Aorta (tissue), 5 donors: ENCODE data around the gene FTCDNL1. TPM values are rescaled to one million over a fixed set of nuclear protein-coding genes. Genes with fewer than 3 reads are reported as not detected.
A peak's percentile ranks its signal among the peaks of the same experiment; 100 is the strongest.

Experiments
- ATAC-seq: fragments of 200-7000 bp; cut with Tn5 transposase; one replicate; pipeline ENCODE4 v1.9.1; 2022; ENCODE audit warnings: moderate library complexity; ENCODE audit not compliant: low FRiP score
- DNase-seq, 2 donors: peaks; one replicate each; pipeline ENCODE4 v3.0.0-alpha.2; 2020
- H3K27ac ChIP-seq, 2 donors: one replicate each; pipeline ENCODE4 v1.5.1; 2013; ENCODE audit warnings: low read length in 2 of 2, mild to moderate bottlenecking in 2 of 2, moderate library complexity in 2 of 2, control low read depth in 1 of 2, inconsistent platforms in 1 of 2, low read depth in 1 of 2
- H3K27me3 ChIP-seq, 2 donors: one replicate each; pipeline ENCODE4 v1.6.1; 2013; ENCODE audit warnings: control low read depth in 1 of 2, low read length in 1 of 2, mild to moderate bottlenecking in 1 of 2, moderate library complexity in 1 of 2; ENCODE audit not compliant: insufficient read depth in 2 of 2, control insufficient read depth in 1 of 2
- H3K36me3 ChIP-seq, 2 donors: one replicate each; pipeline ENCODE4 v1.6.1; 2013; ENCODE audit warnings: control low read depth in 1 of 2, low read length in 1 of 2, mild to moderate bottlenecking in 1 of 2; ENCODE audit not compliant: insufficient read depth in 2 of 2, control insufficient read depth in 1 of 2
- H3K4me1 ChIP-seq, 2 donors: one replicate each; pipeline ENCODE4 v1.6.1; 2013; ENCODE audit warnings: low read length in 2 of 2, control low read depth in 1 of 2, mild to moderate bottlenecking in 1 of 2, moderate library complexity in 1 of 2; ENCODE audit not compliant: insufficient read depth in 2 of 2, control insufficient read depth in 1 of 2
- H3K4me3 ChIP-seq, 2 donors: one replicate each; pipeline ENCODE4 v1.5.1; 2013; ENCODE audit warnings: low read length in 2 of 2, control low read depth in 1 of 2, mild to moderate bottlenecking in 1 of 2
- H3K9me3 ChIP-seq: one replicate; pipeline ENCODE4 v1.6.1; 2013; ENCODE audit warnings: mild to moderate bottlenecking, low read length; ENCODE audit not compliant: control insufficient read depth
- WGBS, 2 donors: extraction: QIAGEN DNeasy Blood & Tissue Kit; methylation state at CpG; one replicate each; pipeline ENCODE4 v1.1.7; 2013; 5-methylcytosine and 5-hydroxymethylcytosine counted together
- intact Hi-C, 2 donors: fragments of 100-400 bp; cut with DNase I; formaldehyde crosslinking; loops; one replicate each; pipeline versions ENCODE4 v1.14.2 to v1.15.0; 2022
- polyA plus RNA-seq, 2 donors: library from polyadenylated mRNA; stranded (reverse); fragments of 200-250 nt; gene quantifications; one replicate each; pipeline ENCODE4 v1.2.3, GENCODE V29; 2013
- total RNA-seq, 2 donors: library from RNA; stranded (reverse); fragmentation: NEBNext Ultra II Directional; extraction: Animal tissue kit (Norgen Biotek cat#: 25700); gene quantifications; one replicate each; pipeline ENCODE4 v1.2.1, GENCODE V29; 2021
- donor health status: healthy with polysubstance abuse.
- donor health status: Bipolar disorder and iron deficiency.
- donor health status: DM: no; HTN: no; CAD: no.
- donor health status: DM: no; HTN: no; CAD: no.
- donor health status: DM: yes; HTN: yes; CAD: no.

Gene FTCDNL1
- total and polyA plus RNA-seq, 4 donors, result 1.4 to 1.7 TPM; not detected in 2

DNA sequence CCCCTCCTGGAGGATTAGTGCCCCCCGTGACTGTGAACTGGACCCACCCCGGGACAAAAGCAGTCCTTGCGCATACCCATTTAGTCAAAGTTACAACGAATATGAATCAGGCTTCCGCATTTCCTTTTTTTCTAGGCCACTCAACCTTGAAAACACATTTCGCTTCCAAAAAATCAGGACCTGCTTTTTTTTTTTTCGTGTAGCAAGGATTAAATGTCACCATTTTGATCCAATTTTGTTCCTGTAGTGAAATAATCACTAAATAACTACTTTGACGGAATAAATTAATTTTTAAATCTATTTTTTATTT is 464 bp upstream of the FTCDNL1 start:
- intact Hi-C loops, result no loop called here
- WGBS, 2 donors, result 45 to 48% methylated on average over 8 of the region's 8 CpGs
- no peaks in the 10 kb centered on the region for H3K27me3 ChIP-seq
- peak overlapping the region in 1 of 2 donors; percentile 48 for H3K4me3 ChIP-seq
- no peak for DNase-seq
- no peak for ATAC-seq
- H3K4me1 ChIP-seq, result no peaks in the 10 kb centered on the region
- no peaks in the 10 kb centered on the region for H3K36me3 ChIP-seq
- H3K27ac ChIP-seq, result no peak overlapping the region
- peaks cover 1% of the 10 kb centered on the region for H3K9me3 ChIP-seq

- 14 to 17% methylated on average over 12 of the region's 12 CpGs for WGBS, 2 donors
- no peak for DNase-seq
- Histone ChIP-seq H3K9me3 (peaks cover 1% of the 10 kb centered on the region), H3K36me3 (no peaks in the 10 kb centered on the region), H3K4me1 (no peaks in the 10 kb centered on the region), H3K27ac (no peak overlapping the region), H3K27me3 (no peaks in the 10 kb centered on the region), H3K4me3 (peak overlapping the region; percentile 3 to 48)
- ATAC-seq, result peak; percentile 15
- intact Hi-C loops, result no loop called here
Measured at GRCh38 chr2:199850218-199850717, 724 bp downstream of the FTCDNL1 start.

DNA sequence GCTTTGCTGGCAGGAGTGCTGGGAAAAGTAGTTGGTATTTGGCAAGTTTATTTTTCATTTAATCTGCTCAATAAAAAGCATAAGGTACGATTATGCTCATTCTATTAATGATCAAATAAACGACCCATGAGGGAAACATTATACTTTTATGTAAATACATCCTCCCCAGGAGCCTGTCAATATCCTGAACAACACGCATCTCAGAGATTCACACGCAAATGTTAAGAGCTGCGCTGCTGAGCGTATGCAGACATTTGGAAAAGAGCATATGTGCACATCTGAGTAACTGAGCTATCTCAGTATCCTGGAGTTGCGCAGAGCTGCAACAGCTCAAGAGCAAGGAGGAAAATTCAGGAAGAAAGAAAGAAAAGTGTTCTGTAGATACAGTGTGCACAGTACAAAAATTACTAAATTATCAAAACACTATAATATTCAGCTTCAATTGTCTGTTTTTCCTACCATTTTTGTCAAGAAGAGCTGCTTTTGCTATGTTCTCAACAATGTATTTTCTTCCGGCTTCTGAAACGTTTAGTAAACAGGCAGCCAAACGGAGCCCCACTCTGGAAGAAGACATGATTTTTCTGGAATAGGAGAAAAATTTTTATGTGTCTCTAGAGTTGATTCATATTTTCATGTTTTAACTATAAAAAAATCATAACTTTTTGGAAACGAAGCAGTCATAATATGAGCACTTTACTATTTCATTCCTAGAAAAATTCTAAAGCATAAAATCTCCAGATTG is 2.4 kb downstream of the FTCDNL1 start:
- H3K27ac ChIP-seq, result no peak overlapping the region
- H3K36me3 ChIP-seq, result no peaks in the 10 kb centered on the region
- no peaks in the 10 kb centered on the region for H3K27me3 ChIP-seq
- no peaks in the 10 kb centered on the region for H3K4me1 ChIP-seq
- ATAC-seq (no peak), DNase-seq (no peak)
- intact Hi-C loops, result no loop called here
- no peak overlapping the region for H3K4me3 ChIP-seq
- peaks cover 1% of the 10 kb centered on the region for H3K9me3 ChIP-seq
- WGBS, 2 donors, result 60 to 72% methylated on average over 11 of the region's 11 CpGs

- ATAC-seq, result no peak
- WGBS, 2 donors, result 34 to 59% methylated on average over 2 of the region's 2 CpGs
Measured at GRCh38 chr2:199847181-199847864, 3.7 kb downstream of the FTCDNL1 start.

DNA sequence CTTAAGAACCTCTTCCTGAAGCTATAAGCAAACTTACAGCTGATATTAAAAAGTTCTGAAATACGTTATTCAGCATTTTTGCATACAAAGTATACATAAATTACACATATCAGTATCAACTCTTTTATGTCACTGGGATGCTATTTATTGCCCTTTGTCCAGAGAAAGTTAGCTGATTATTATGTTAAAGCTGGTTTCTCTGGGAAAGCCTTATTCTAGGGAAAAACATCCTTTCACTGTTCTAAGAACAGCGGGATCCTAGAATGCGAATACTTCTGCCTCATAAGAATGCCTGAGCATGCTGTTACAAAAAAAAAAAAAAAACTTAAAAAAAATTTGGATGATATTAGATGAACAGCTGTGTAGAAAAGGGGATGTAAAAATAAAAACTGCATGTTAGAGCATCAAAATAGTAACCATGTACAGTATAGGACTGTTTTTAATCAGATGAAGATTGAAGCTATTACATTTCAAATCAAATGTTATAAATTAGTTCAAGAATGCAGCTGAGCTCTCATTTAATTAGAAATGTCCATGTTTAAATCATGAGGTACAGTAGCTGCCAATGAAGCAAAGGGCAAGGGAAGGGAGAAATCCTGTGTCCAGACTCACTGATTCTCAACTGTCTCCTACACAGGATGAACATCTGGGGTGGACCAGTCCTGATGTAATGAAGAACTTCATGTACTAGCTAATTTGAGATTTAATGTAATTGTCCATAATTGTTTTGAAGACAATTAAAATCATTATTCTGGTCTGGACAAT is 8.2 kb downstream of the FTCDNL1 start:
- H3K9me3 ChIP-seq, result no peaks in the 10 kb centered on the region
- no peaks in the 10 kb centered on the region for H3K27me3 ChIP-seq
- DNase-seq, result no peak
- H3K36me3 ChIP-seq, result no peaks in the 10 kb centered on the region
- intact Hi-C loops, result no loop called here
- H3K27ac ChIP-seq, result no peak overlapping the region
- no peak overlapping the region for H3K4me3 ChIP-seq
- H3K4me1 ChIP-seq, result no peaks in the 10 kb centered on the region
- no peak for ATAC-seq
- WGBS, 2 donors, result 70 to 72% methylated on average over 3 of the region's 3 CpGs

More at GRCh38 chr2:199847181-199847864, 3.7 kb downstream of the FTCDNL1 start:
- Histone ChIP-seq H3K4me1 (no peaks in the 10 kb centered on the region), H3K27me3 (no peaks in the 10 kb centered on the region), H3K9me3 (peaks cover 1% of the 10 kb centered on the region), H3K27ac (no peak overlapping the region), H3K36me3 (no peaks in the 10 kb centered on the region), H3K4me3 (no peak overlapping the region)
- DNase-seq, result no peak
- intact Hi-C loops, result no loop called here

GRCh38 chr2:199841409-199841808 is 9.6 kb downstream of the FTCDNL1 start:
- Histone ChIP-seq H3K4me3 (no peak overlapping the region), H3K36me3 (no peaks in the 10 kb centered on the region), H3K27ac (no peak overlapping the region), H3K27me3 (no peaks in the 10 kb centered on the region), H3K4me1 (no peaks in the 10 kb centered on the region), H3K9me3 (no peaks in the 10 kb centered on the region)
- ATAC-seq (no peak), DNase-seq (no peak)
- WGBS, 2 donors, result 27 to 35% methylated on average over 1 of the region's 1 CpG
- intact Hi-C loops, result no loop called here

DNA sequence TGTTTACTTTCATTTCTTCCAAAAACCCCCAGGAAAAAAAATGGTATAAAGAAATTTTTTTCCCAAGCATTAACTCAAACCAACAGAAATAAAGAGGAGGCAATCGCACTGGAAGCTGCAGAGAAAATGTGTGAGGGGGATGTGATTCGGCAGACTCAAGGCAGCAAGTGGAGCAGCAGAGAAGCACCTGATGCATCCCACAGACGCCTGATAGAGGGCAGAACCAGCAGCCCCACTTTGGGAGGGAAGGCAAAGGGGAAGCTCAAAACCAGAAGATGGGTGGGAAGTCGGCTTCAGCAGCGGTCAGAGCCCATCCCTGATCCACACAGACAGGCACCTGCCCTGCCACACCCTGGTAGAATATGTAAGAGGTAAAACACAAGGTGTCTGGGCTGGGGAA is 12.6 kb downstream of the FTCDNL1 start:
- ATAC-seq (no peak), DNase-seq (no peak)
- intact Hi-C loops, result no loop called here
- Histone ChIP-seq H3K9me3 (no peaks in the 10 kb centered on the region), H3K36me3 (no peaks in the 10 kb centered on the region), H3K4me3 (no peak overlapping the region), H3K27me3 (no peaks in the 10 kb centered on the region), H3K4me1 (no peaks in the 10 kb centered on the region), H3K27ac (no peak overlapping the region)
- 52 to 58% methylated on average over 5 of the region's 5 CpGs for WGBS, 2 donors

- WGBS, 2 donors, result 80 to 92% methylated on average over 1 of the region's 1 CpG
- H3K4me3 ChIP-seq, result no peak overlapping the region
- no peaks in the 10 kb centered on the region for H3K9me3 ChIP-seq
- DNase-seq, result no peak
- no peak overlapping the region for H3K27ac ChIP-seq
- no peaks in the 10 kb centered on the region for H3K36me3 ChIP-seq
- ATAC-seq, result no peak
- peaks cover 0 to 3% of the 10 kb centered on the region in 2 donors for H3K27me3 ChIP-seq
- intact Hi-C loops, result no loop called here
- no peaks in the 10 kb centered on the region for H3K4me1 ChIP-seq
Measured at GRCh38 chr2:199836943-199837342, 14.0 kb downstream of the FTCDNL1 start.
